Measurements from ENCODE around the gene TRIM2. TPM values are rescaled to one million over a fixed set of nuclear protein-coding genes. Genes with fewer than 3 reads are reported as not detected.

Gene TRIM2
- total RNA-seq, 2 experiments from 2014 or later, result 0.06 to 0.29 TPM

GRCh38 chr4:153326513-153326912, 122.3 kb downstream of the TRIM2 start:
- H3K36me3 ChIP-seq (ENCODE audit: insufficient read depth, low read length), result no peaks in the 10 kb centered on the region; the same call in 1 of the 2 replicates
- H3K4me3 ChIP-seq (ENCODE audit: low read depth, low read length, poor library complexity, severe bottlenecking), result no peak overlapping the region
- intact Hi-C loops (cut with micrococcal nuclease; ENCODE audit: unreplicated experiment), result no loop called here
- H3K4me1 ChIP-seq (ENCODE audit: insufficient read depth, low read length, poor library complexity, severe bottlenecking), result peaks cover 23% of the 10 kb centered on the region
- TF ChIP-seq CTCF (conservative IDR thresholded peaks at IDR 0.05; ENCODE audit: low read length) (no peak), EZH2phosphoT487 (IDR thresholded peaks at IDR 0.05; ENCODE audit: borderline replicate concordance, low read depth, low read length) (no peak)
- H3K4me2 ChIP-seq (ENCODE audit: low read length), result no peak overlapping the region
- DNase-seq (ENCODE audit: low spot score), result no peak
- no peaks in the 10 kb centered on the region for H3K79me2 ChIP-seq (ENCODE audit: insufficient read depth, low read depth, low read length)
- CTCF ChIA-PET (ENCODE audit: unreplicated experiment), result no interaction called here
- no TSS peak for BruUV-seq (replicated peaks)
- H4K20me1 ChIP-seq (ENCODE audit: insufficient read depth, low read length), result no peaks in the 10 kb centered on the region
- H3K9me3 ChIP-seq (ENCODE audit: low read length), result no peaks in the 10 kb centered on the region
- no peak overlapping the region for H3K27ac ChIP-seq (ENCODE audit: low read depth, low read length, poor library complexity, severe bottlenecking)
- POLR2A ChIA-PET, result interaction anchor here (0.8 to 2.4 kb wide), 4 partner anchors 12 to 524 kb away, joined by 3 to 14 read pairs (median 6); no protein-coding TSS in a partner anchor
- H2AFZ ChIP-seq (ENCODE audit: low read length), result no peak overlapping the region
- H3K9me2 ChIP-seq (ENCODE audit: insufficient read depth, low read length), result 0 out of 2 replicates have a peak, but pooled peaks cover 3% of the 10 kb centered on the region

- no peaks in the 10 kb centered on the region for H3K9me3 ChIP-seq (ENCODE audit: low read length)
- DNase-seq (ENCODE audit: low spot score), result peak; percentile 32
- H4K20me1 ChIP-seq (ENCODE audit: insufficient read depth, low read length), result no peaks in the 10 kb centered on the region
- H3K27ac ChIP-seq (ENCODE audit: low read depth, low read length, poor library complexity, severe bottlenecking), result peak overlapping the region; percentile 9
- peaks cover 23% of the 10 kb centered on the region for H3K4me1 ChIP-seq (ENCODE audit: insufficient read depth, low read length, poor library complexity, severe bottlenecking)
- no peaks in the 10 kb centered on the region for H3K79me2 ChIP-seq (ENCODE audit: insufficient read depth, low read depth, low read length)
- H3K4me2 ChIP-seq (ENCODE audit: low read length), result peak overlapping the region; percentile 30
- BruUV-seq (replicated peaks), result no TSS peak
- POLR2A ChIA-PET, result interaction anchor here (0.6 to 1.0 kb wide), 6 partner anchors 9 to 525 kb away, joined by 3 to 8 read pairs (median 4); no protein-coding TSS in a partner anchor
- no peaks in the 10 kb centered on the region; the same call in 1 of the 2 replicates for H3K36me3 ChIP-seq (ENCODE audit: insufficient read depth, low read length)
- CTCF ChIA-PET (ENCODE audit: unreplicated experiment), result interaction anchor here (1.0 kb wide), 1 partner anchor 14 kb away, joined by 3 read pairs; no protein-coding TSS in a partner anchor
- peak overlapping the region; percentile 25; the same call in 1 of the 2 replicates for H2AFZ ChIP-seq (ENCODE audit: low read length)
- TF ChIP-seq CTCF (conservative IDR thresholded peaks at IDR 0.05; ENCODE audit: low read length) (no peak), EZH2phosphoT487 (IDR thresholded peaks at IDR 0.05; ENCODE audit: borderline replicate concordance, low read depth, low read length) (no peak)
- 0 out of 2 replicates have a peak, but pooled peaks cover 3% of the 10 kb centered on the region for H3K9me2 ChIP-seq (ENCODE audit: insufficient read depth, low read length)
- no peak overlapping the region for H3K4me3 ChIP-seq (ENCODE audit: low read depth, low read length, poor library complexity, severe bottlenecking)
- intact Hi-C loops (cut with micrococcal nuclease; ENCODE audit: unreplicated experiment), result no loop called here
These were observed 123.0 kb downstream of the TRIM2 start for GRCh38 chr4:153327247-153327646.

GRCh38 chr4:153332936-153333335, 128.7 kb downstream of the TRIM2 start:
- peaks cover 4% of the 10 kb centered on the region; the same call in 1 of the 2 replicates for H3K36me3 ChIP-seq (ENCODE audit: insufficient read depth, low read length)
- no peak for DNase-seq (ENCODE audit: low spot score)
- no peak overlapping the region for H3K4me3 ChIP-seq (ENCODE audit: low read depth, low read length, poor library complexity, severe bottlenecking)
- H4K20me1 ChIP-seq (ENCODE audit: insufficient read depth, low read length), result no peaks in the 10 kb centered on the region
- H3K27ac ChIP-seq (ENCODE audit: low read depth, low read length, poor library complexity, severe bottlenecking), result no peak overlapping the region
- H3K4me1 ChIP-seq (ENCODE audit: insufficient read depth, low read length, poor library complexity, severe bottlenecking), result peaks cover under 1% of the 10 kb centered on the region
- H2AFZ ChIP-seq (ENCODE audit: low read length), result no peak overlapping the region
- H3K9me3 ChIP-seq (ENCODE audit: low read length), result no peaks in the 10 kb centered on the region
- ChIA-PET CTCF (ENCODE audit: unreplicated experiment) (no interaction called here), POLR2A (interaction anchor here (0.6 kb wide), 2 partner anchors 297 to 503 kb away, joined by 3 read pairs; no protein-coding TSS in a partner anchor)
- intact Hi-C loops (cut with micrococcal nuclease; ENCODE audit: unreplicated experiment), result no loop called here
- no peaks in the 10 kb centered on the region for H3K79me2 ChIP-seq (ENCODE audit: insufficient read depth, low read depth, low read length)
- 0 out of 2 replicates have a peak, but pooled peaks cover 3% of the 10 kb centered on the region for H3K9me2 ChIP-seq (ENCODE audit: insufficient read depth, low read length)
- no peak for TF ChIP-seq CTCF (conservative IDR thresholded peaks at IDR 0.05; ENCODE audit: low read length)
- no peak for TF ChIP-seq EZH2phosphoT487 (IDR thresholded peaks at IDR 0.05; ENCODE audit: borderline replicate concordance, low read depth, low read length)
- no peak overlapping the region for H3K4me2 ChIP-seq (ENCODE audit: low read length)
- no TSS peak for BruUV-seq (replicated peaks)
